NOMO-1 treated with dmso at 0.1 percent for 144 hours (cell line): Measurements from ENCODE around the gene RNF144B.
A peak's percentile ranks its signal among the peaks of the same experiment; 100 is the strongest.
"Not testable (repeated sequence)": the region's sequence is repeated elsewhere in the genome, so short reads cannot be mapped to it uniquely, and the experiment has no call there.

Source experiments
- DNase-seq: peaks from one replicate; lab custom pipeline; 2025; ENCODE audit not compliant: unreplicated experiment; lab: John Stamatoyannopoulos, UW

The RNF144B gene

DNA sequence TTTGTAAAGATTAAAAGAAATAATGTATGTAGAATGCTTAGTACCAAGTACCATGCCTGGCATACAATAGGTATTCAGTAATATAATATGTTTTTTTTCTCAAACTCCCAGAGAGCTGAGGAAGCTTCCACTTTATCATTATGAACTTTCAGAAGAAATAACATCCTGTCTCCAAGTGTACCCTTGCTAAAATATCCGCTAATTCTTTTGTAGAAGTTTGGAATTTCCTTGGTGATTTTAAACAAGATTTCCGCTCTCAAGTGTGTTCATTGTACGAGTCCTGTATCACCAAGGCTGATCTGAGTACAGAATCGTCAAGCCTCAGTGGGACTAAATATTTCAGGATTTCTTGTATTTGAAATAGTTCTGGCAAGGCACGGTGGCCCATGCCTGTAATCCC lies 16.1 kb upstream of the RNF144B start:
- no peak for DNase-seq

DNA sequence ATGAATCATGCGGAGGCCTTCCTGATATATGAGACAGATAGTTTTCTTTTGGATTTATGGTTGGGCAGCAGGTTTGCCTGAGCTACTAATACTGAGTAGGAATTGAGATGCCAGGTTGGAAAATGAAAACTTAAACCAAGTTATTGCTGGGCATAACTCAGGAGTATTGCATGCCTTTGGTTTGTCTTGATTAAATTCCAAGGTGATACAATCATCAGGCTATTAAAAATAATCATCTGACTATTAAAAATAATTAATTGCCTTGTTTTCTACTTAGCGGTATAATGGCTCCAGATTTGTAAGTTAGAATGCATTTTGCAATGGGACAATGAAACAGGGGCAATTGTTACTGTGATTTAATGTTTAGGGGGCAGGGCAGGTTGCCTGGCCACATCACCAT lies 15.5 kb upstream of the RNF144B start:
- DNase-seq, result no peak

DNA sequence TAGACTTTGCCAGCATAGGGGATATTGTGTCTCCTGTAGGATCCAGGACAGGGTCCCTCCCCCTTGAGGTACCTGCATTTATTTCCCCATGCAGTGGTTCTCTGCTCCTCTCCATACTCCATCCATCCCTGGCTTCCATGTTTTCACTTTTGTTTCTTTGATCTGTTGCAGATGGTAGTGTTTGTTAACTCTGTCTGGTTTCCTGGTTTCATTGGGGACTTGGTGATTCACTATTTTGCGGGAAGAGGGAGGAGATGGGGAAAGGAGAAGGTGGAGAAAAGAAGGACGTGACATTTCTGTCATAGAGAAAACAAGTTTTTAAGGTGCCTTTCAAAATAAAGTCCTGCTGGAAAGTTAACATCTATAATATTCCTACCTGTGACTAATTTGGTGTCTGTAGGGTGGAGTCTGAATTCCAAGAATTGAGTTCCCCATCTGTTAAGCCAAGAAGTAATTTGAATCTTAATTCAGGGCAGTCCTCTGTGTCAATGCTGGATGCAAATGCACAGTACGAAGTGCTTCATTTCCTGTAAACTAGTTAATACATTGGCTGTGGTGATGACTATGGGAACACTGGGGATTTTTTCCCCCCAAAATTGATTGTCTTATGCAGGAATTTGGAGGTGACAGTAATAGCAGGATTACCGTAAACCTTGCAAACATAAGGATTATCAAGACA lies 6.9 kb upstream of the RNF144B start:
- DNase-seq, result no peak

DNA sequence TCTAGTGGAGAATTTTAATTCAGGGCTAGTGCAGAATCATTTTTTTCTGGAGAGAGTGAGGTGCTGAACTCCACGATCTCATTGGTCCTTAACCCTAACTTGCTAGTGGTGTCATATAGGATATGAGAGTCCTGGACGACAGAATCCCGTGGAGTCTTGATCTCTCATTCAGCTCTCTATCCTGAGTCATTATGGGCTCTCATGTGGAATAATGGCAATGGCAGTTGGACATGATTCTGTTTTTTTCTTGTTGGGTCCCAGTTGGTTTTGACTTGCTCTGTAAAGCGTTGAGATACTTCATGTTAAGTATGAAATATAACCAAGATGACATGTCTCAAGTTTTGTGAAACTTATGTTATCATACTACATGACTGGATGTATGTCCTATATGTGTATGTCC lies 6.3 kb upstream of the RNF144B start:
- DNase-seq, result no peak

DNA sequence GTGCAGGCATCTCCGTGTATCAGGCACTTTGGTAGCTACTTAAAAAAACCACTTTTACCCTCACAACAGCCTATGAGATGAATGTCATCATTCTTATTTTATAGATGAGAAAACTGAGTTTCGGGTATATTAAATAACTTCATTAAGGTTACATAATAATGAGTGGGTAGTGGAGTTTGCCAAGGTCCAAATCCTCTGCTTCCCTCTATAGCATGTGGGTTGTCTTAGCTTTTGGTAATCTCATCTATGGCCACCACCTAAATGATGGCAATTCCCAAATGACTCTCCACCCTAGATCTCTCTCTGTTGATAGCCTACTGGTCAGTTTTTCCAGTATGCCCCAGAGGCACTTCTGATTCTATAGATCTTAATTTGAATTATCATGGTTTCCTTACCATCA lies 3.7 kb upstream of the RNF144B start:
- DNase-seq, result no peak

DNA sequence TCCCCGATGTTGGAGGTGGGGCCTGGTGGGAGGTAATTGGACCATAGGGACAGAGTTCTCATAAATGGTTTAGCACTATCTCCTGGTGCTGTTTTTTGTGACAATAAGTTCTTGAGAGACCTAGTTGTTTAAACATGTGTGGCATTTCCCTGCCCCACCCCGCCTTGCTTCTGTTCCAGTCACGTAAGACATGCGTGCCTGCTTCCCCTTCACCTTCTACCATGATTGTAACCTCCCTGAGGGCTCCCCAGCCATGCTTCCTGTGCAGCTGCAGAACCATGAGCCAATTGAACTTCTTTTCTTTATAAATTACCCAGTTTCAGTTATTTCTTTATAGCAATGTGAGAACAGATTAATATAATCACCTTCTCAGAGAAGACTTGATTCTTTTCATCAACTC lies 2.5 kb upstream of the RNF144B start:
- no peak for DNase-seq

DNA sequence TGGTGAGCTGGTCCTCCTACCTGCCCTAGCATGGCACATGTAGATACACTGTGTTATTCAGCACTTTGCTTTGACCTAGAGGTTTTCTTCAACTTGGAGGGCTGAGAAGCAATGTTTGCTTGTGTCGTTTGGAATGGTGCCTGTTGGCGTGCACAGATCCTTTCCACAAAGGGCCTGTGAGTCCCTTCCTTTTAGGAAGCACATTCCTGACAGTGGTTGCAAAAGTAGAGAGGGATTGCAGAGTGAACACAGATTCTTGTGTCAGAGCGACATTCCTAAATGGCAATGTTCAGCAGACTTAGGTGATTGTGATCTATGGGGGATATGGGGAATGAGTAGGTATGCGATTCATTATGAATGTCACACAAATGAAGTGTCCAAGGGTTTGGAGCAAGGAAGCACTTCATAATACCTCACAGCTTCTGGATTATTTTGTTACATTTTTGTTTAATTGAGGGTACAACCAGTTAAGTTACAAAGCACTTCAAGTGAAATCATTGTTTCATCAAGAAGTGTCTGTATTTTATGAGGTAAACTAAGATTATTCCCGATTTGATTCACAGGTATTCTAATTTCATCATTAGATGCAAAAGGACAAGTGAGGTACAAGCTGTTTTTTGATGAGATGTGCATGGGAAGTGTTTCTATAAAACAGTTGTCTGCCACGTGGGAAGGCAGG lies 713 bp upstream of the RNF144B start:
- DNase-seq, result no peak

DNA sequence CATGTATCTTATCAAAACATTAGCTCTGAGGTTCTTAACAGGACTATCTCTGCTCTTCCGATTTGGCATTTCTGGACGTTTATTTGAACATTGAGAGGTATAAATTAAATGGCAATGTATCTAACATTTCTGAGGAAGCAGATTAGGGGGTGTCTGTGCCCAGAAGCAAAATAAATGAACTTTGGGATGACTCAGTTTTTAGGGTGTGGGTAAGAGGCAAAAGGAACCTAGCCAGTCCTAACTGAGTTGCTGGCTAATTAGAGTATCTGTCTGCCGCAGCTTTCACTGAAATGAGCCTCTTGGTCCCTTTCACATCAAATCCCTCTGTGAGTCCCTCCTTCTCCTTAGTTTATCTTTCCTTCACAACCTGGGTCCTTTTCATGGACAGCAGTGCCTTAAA lies 1.1 kb downstream of the RNF144B start:
- DNase-seq, result no peak

DNA sequence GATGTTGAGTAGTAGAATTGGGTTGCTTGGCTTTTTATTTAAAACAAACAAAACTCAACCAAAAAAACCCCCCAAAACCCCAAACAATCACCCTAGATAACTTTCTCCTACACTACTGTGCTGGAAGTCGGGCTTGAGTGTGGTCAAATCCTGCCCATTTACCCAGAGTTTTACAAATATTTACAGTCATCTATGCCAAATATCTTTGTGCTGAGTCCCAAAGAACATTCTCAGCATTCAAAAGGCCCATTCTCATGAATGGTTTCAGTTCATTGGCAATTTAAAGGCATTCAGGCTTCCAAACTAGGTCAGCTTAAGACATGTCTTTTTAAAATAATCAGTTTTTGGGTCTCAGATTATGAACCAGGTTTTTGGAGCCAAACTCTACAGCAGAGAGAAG lies 1.8 kb downstream of the RNF144B start:
- no peak for DNase-seq

DNA sequence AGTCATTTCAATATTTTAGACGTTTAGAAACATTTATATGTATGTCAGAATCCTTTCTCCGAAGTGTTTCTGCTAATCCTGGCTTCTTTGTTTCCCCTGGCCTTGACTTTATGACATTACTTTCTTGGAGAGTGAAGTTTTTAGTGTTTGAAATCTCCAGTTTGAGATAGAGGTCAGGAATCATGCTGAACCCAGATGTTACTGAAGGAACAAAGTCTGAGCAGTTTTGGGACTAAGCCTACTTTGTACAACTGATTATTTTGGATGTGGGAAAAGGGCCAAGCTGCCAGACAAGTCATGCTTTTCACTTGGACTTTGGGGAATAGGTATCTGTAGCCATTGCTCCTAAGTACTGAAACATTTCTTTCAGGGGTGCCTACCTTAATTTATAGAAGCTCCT lies 2.3 kb downstream of the RNF144B start:
- no peak for DNase-seq

DNA sequence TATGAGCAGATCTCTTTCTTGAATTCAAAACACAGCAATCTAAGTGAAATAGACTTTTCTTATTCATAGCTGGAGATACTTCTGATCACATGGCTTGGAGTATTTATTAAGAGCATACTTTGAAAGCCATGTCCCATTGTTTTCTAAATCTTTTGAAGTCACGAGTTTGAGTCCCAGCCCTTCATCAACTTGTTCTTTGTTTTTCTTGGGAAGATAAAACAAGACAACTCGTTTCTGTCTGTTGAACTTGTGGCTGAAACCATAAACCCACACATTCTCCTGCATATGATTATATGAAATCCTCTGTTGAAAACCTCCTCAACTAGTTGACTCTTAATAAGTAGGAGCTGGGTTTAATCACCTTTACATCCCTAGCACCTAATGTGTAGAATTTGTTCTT lies 3.3 kb downstream of the RNF144B start:
- no peak for DNase-seq

DNA sequence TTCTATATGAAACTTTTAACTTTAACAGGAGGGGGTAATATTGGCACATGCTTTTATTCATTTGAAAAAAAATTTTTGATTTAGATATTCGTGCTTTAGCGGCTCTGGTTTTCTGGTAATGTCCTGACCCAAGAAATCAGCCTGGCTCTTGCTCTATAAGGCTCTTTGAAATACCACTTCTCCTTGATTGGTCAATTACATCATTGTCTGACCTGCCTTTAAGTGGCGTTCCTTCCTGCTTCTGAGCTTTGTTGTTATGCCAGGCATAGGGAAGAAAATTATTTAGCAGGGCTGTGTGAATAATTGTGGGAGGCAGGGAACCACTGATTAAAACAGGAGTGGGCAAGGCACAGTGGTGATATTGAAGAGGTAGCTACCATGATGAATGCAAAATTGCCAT lies 3.9 kb downstream of the RNF144B start:
- DNase-seq, result no peak

DNA sequence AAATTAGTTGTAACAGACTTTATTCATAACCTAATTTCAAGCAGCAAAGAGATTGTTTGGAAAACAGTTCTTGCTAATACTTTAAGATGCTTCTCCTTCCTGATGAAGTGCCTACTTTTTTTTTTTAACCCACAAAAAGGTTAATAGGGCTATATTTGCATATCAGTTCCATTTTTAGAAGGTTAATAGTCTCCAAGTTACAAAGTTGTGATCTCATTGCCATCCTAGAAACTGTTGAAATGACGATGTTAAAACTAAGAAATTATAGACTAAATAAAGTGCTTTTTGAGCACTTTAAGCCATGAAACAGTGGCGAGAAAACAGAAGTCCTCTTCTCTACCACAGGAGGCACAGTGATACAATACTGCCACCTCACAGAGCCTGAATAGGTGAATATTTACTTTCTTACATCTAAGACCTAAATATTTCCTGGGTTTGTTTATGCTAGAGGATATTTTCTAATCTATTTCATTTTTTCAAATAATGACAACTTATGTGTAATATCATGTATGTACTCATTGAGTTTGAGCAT lies 5.3 kb downstream of the RNF144B start:
- no peak for DNase-seq

DNA sequence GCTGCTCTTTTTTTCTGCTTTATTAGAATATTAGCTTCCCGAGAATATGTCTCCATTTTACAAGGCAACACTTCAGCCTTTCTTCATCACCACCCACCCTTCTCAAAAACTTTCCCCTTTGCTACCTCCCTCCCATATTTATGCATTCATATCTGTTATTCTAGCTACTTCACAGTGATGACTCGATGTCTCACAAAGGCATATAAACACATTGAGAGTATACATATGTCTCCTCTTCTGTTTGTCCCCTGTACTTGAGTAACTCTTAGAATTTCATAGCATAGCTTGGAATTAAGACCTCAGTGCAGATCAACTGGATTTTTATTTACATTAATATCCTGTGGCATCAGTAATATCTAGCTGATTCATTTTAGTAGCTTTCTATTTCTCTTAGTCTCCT lies 6.5 kb downstream of the RNF144B start:
- no peak for DNase-seq

DNA sequence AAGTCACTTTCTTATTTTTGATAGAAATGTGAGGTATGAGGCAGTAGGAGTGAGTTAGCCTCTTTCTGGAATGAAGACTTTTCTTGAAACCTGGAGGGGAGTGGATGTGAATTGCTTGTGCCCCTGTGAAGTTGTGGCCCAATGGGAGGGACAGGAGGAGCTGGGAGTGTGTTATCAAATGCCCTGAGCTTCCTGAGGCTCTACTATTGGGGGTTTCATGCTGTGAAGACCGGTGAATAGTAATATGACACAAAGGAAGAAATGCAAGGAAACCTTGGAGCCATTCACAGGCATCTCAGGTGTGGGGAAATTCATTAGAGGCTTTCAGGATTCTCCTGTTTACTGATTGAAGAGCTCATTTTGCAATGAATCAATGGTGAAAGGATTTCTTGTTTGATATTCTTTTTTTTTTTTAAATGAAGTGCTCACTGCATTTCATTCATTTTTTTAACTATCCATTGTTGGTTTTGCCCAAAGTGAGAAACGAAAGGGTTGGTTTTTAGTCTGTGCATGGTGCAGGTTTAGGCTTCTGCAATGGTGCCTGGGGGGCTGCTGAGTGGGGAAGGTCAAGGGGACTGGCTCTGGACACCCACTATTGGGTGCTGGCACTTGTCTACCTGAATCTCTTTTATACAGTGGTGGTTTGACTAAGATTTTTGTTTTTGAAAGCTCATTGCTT lies 8.2 kb downstream of the RNF144B start:
- no peak for DNase-seq

DNA sequence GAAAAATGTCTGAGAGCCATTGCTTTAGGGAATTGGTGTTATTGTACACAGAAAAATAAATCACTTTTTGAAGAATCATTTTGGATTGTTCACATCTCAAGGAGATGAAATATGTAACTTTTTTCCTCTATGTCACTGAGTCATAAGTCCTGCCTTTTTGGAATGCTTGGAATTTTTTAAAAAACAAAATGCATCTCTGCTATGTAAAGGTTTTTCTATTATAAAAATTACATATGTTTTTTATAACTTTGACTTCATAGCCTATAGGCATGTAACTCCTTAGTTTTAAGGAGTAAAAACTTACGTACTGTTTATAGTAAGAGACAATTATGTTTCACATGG lies 8.7 kb downstream of the RNF144B start:
- DNase-seq, result no peak

DNA sequence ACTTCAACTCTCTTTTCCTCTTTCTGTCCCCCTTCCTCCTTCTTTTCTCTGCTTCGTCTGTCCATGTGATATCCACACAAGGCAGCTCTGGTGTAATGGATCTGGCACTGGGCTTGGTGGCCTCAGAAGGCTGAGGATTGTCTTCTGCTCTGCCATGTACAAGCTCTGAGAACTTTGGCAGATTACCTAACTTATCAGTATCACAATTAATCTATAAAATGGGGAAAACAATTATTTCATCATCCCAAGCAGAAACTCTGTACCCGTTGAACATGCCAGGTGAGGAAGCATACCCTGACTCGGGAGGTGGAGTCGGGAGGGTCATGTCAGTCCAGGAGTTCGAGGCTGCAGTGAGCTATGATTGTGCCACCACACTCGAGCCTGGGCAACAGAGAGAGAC lies 10.6 kb downstream of the RNF144B start:
- no peak for DNase-seq

DNA sequence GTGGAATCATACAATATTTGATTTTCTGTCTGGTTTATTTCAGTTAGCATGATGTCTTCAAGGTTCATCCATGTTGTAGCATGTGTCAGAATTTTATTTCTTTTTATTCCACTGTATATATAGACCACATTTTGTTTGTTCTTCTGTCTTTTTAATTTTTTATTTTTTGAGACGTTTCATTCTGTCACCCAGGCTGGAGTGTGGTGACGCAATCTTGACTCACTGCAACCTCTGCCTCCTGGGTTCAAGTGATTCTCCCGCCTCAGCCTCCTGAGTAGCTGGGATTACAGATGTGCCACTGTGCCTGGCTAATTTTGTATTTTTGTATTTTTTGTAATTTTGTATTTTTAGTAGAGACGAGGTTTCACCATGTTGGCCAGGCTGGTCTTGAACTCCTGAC lies 11.1 kb downstream of the RNF144B start:
- not testable (repeated sequence) for DNase-seq

DNA sequence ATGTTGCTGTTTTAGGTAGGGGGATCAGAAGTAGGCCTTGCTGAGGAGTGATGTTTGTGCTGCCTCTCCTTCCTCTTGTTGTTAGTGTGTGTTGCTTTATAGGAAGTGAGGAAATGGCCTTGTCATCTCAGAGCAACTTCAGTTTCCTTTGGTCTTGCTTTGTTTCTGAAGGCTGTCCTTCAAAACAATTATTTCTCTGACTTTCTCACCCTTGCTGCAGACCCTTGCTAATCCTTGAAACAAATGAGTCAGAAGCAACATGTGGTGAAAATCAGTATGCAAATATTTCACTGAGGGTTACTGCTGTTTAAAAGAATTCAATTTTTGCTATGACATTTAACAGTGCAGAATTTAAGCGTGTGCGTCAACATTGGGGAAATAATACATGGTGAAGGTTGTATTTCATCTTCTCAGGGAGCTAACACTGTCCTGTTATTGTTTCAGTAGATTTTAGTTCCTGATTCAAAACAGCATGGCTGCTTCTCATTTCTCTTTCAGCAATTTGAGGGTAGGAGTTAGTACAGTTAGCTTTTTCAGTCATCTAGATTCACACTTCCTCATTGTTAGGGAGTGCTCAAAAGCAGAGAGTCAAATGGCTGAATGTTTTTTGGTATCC lies 13.8 kb downstream of the RNF144B start:
- peak; percentile 62 for DNase-seq

DNA sequence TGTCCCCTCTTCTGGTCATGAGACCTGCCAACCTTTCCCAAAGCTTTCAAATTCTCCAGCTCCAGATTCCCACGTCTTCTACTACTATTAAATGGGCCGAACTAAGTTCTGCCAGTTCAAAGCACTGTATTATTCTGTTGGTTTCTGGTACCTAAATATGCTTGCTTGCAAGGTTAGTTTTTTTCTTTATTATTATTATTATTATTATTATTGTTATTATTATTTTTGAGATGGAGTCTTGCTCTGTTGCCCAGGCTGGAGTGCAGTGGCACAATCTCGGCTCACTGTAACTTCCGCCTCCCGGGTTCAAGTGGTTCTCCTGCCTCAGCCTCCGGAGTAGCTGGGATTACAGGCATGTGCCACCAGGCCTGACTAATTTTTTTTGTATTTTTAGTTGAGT lies 17.8 kb downstream of the RNF144B start:
- not testable (repeated sequence) for DNase-seq

DNA sequence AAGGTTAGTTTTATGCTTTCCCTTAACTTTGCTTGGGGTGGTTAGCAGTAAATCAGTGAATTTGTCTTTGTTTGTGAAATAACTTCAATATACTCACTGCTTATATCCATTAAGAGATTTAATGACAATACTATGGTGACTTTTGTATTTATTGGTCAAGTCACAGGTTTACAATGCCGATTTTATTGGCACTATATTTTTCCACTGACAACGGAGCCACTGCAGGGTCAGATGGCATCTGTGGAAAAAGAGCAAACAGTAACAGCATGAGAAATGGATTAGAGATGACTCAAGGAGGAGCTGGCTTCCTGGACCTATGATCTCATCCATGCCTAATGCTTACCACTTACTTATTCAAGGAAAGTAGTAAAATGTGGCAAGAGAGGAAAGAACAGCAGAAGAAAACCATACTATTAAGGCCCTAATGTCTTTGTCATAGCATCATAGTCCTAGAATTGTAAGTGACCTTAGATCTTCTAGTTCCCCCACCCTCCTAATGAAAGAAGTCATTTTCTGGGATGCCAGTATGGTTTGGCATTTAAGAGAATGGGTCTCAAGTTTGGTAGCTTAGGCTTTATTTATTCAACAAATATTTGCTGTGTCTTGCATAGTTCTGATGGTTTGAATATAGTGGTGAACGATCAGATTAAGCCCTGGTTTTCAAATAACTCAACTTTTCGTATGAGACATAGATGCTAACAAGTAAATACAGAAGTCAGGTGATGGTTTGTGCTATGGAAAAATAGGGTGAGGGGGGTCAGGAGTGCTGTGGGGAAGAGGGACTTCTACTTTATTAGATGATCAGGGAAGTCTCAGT lies 18.5 kb downstream of the RNF144B start:
- DNase-seq, result no peak
